ENCODE measurements around the gene IGFBP4.

IGFBP4 gene

GRCh38 chr17:40419559-40420331 is 23.5 kb upstream of the IGFBP4 start:
- DNase-seq (ENCODE audit: extremely low read depth, low read depth): no peak

GRCh38 chr17:40422990-40423633 is 20.1 kb upstream of the IGFBP4 start:
- DNase-seq (ENCODE audit: extremely low read depth, low read depth): no peak
- TF ChIP-seq CTCF (IDR thresholded peaks at IDR 0.05; ENCODE audit: low read depth, low read length): no peak

More at GRCh38 chr17:40419559-40420331, 23.5 kb upstream of the IGFBP4 start:
- TF ChIP-seq CTCF (IDR thresholded peaks at IDR 0.05; ENCODE audit: low read depth, low read length): no peak

GRCh38 chr17:40425741-40426140 is 17.5 kb upstream of the IGFBP4 start:
- DNase-seq (ENCODE audit: extremely low read depth, low read depth): no peak
- no peak for TF ChIP-seq CTCF (IDR thresholded peaks at IDR 0.05; ENCODE audit: low read depth, low read length)

- DNase-seq (ENCODE audit: extremely low read depth, low read depth): no peak
- no peak for TF ChIP-seq CTCF (IDR thresholded peaks at IDR 0.05; ENCODE audit: low read depth, low read length)
These were observed 16.2 kb upstream of the IGFBP4 start for GRCh38 chr17:40427002-40427491.

- no peak for TF ChIP-seq CTCF (IDR thresholded peaks at IDR 0.05; ENCODE audit: low read depth, low read length)
- no peak for DNase-seq (ENCODE audit: extremely low read depth, low read depth)
These were observed 12.7 kb upstream of the IGFBP4 start for GRCh38 chr17:40430272-40431230.

- TF ChIP-seq CTCF (IDR thresholded peaks at IDR 0.05; ENCODE audit: low read depth, low read length): no peak
- DNase-seq (ENCODE audit: extremely low read depth, low read depth): no peak
These were observed 12.0 kb upstream of the IGFBP4 start for GRCh38 chr17:40431231-40431602.
